Activated CD4-positive, alpha-beta memory T cell treated with anti-CD3 and anti-CD28 coated beads for 36 hours (primary cell): Measurements from ENCODE around the gene TSPAN15. TPM values are rescaled to one million over a fixed set of nuclear protein-coding genes. Genes with fewer than 3 reads are reported as not detected.
"Not testable (repeated sequence)": the region's sequence is repeated elsewhere in the genome, so short reads cannot be mapped to it uniquely, and the experiment has no call there.

ENCODE experiments used
- CTCF ChIA-PET: fragments of 350-600 bp; sonication (Branson Sonifier 250); formaldehyde crosslinking; loops from one replicate; lab custom pipeline; 2021; ENCODE audit warnings: antibody characterized with exemption, inconsistent platforms; lab: Charles Lee
- POLR2A ChIA-PET: fragments of 350-600 bp; sonication (Branson Sonifier 250); formaldehyde crosslinking; loops from one replicate; lab custom pipeline; 2021; ENCODE audit warnings: antibody characterized with exemption; lab: Charles Lee
- DNase-seq: peaks from one replicate; pipeline ENCODE4 v3.0.0-alpha.2; 2020
- H3K27ac Mint-ChIP-seq: one replicate; pipeline ENCODE4 v1.8.0; 2021; ENCODE audit warnings: mixed read lengths
- H3K27me3 Mint-ChIP-seq: one replicate; pipeline ENCODE4 v1.8.0; 2021; ENCODE audit warnings: mixed read lengths
- H3K36me3 Mint-ChIP-seq: one replicate; pipeline ENCODE4 v1.8.0; 2021; ENCODE audit warnings: mixed read lengths
- H3K4me1 Mint-ChIP-seq: one replicate; pipeline ENCODE4 v1.8.0; 2021; ENCODE audit warnings: low read depth, mixed read lengths
- H3K4me3 Mint-ChIP-seq: one replicate; pipeline ENCODE4 v1.8.0; 2021; ENCODE audit warnings: mild to moderate bottlenecking, mixed read lengths
- H3K9me3 Mint-ChIP-seq: one replicate; pipeline ENCODE4 v1.8.0; 2021; ENCODE audit warnings: mixed read lengths
- intact Hi-C: fragments of 100-400 bp; cut with micrococcal nuclease; formaldehyde crosslinking; loops from one replicate; pipeline ENCODE4 v1.15.1; 2023
- total RNA-seq, 2 experiments: library from RNA; stranded (reverse); gene quantifications; one replicate each; pipeline ENCODE4 v1.2.3, GENCODE V29; 2021

Gene TSPAN15
- total RNA-seq, 2 experiments from 2014 or later = 2.5 to 3.1 TPM

DNA sequence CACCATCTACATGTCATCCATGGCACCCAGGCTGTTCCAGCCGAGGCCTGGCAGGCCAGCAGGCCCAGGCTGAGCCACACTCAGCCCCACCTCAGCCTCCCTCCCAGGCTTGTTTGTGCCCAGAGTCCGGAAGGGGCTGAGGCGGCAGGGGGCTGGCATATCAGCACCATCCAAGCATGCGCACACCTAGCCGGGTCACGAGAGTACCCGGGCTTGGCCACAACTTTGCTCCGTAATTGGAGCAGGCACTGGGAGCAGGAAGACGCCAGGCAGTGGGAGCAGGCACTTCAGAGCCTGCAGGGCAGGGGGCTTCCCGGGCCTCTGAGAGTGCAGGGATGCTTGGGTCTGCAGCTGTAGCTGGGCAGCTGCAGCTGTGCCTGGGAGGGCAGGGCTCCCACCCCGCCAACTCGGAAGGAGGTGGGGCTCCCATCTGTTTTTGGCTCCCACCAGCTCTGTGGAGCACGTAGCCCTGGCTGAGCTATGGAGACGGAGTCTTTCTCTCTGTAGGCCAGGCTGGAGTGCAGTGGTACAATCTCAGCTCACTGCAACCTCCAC is 15.2 kb upstream of the TSPAN15 start:
- CTCF ChIA-PET = no interaction called here
- POLR2A ChIA-PET = no interaction called here

DNA sequence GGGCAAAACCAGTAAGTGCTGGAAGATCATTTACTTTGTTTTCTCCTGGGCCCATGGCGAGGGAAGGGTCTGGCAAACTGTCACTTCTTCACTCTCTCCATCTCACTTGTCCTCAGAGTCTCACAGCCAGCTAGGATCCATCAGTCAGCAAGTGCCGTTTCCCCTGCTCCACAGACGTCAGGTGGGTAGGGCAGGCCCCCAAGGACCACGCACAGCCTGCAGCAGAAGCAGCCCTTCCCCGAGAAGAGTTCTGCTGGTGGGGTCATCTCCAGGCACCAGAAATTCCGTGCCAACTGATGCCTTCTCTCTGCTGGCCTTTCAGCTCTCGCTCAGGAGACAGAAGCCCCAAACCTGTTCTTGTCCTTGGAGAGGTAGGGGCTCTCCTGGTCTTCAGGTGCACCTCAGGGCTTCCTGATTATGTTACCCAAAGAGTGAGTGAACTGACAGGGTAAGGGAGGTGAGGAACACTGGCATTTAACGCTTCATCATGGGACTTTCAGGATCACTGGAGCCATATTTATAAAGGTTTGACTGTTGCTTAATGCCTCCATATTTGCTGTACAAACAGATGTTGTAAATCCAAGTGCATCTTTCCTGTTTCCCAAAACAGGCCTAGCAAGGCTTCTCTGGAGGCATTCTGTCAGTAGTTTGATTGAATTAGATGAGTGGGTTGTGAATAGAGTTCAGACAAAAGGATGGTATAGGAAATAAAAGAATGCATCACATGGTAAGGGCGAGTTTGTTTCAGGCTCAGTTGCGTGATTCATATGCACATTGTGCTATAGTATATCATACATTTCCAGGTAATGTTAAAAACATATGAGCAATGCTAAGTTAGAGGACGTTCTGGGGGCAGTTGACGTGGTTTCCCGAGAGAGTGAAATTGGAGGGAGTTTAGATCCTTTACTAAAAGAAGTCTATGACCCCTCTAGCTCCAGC is 13.7 kb upstream of the TSPAN15 start:
- no peak for DNase-seq
- H3K4me3 Mint-ChIP-seq = no peak overlapping the region
- H3K27me3 Mint-ChIP-seq = peaks cover 4% of the 10 kb centered on the region
- ChIA-PET CTCF (interaction anchor here (0.6 kb wide), 1 partner anchor 709 kb away, joined by 3 read pairs; the partner anchor contains the start of gene TYSND1), POLR2A (no interaction called here)
- intact Hi-C loops = no loop called here
- no peaks in the 10 kb centered on the region for H3K36me3 Mint-ChIP-seq
- H3K9me3 Mint-ChIP-seq = no peaks in the 10 kb centered on the region
- H3K4me1 Mint-ChIP-seq = no peaks in the 10 kb centered on the region
- no peak overlapping the region for H3K27ac Mint-ChIP-seq

More for the DNA sequence above, 15.2 kb upstream of the TSPAN15 start:
- no peak overlapping the region for H3K4me3 Mint-ChIP-seq
- intact Hi-C loops = no loop called here
- no peaks in the 10 kb centered on the region for H3K9me3 Mint-ChIP-seq
- H3K27me3 Mint-ChIP-seq = peaks cover 4% of the 10 kb centered on the region
- no peak for DNase-seq
- H3K36me3 Mint-ChIP-seq = no peaks in the 10 kb centered on the region
- H3K27ac Mint-ChIP-seq = no peak overlapping the region
- no peaks in the 10 kb centered on the region for H3K4me1 Mint-ChIP-seq

DNA sequence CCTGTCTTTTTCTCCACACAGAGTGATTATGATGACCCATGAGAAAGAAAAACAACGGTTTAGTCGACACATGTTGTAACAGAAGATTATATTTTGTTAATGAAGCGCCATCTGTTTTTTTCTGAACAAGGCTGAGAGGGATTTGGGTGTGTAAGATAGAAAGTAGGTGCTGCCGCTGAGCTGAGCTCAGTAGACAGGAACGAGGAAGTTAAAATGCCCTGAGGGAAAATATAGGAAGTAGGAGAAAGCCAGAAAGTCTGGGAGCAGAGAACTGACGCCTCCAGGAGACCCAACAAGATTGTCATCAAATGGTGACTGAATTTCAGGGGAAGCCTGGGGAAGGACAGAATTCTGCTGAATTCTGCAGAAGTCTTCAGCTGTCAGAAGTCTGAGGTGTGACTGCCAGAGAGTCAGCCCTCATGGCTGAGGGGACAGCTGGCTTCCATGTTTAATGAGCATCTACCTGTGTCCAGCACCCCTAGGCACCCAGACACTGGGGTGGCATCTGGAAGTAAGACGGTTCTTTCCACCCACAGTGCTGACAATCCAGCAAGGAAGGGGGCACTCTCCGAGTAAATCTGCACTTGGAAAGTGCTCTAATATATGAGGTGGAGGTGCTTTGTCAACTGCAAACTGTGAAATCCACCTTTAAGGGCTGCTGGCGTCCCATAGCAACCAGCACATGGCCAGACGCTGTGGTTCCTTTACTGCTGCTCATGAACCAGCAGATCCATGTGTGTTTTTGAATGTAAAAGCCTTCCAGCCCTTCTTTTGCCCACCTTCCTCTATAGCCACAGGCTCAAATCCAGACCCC is 12.5 kb upstream of the TSPAN15 start:
- intact Hi-C loops = no loop called here
- POLR2A ChIA-PET = no interaction called here

DNA sequence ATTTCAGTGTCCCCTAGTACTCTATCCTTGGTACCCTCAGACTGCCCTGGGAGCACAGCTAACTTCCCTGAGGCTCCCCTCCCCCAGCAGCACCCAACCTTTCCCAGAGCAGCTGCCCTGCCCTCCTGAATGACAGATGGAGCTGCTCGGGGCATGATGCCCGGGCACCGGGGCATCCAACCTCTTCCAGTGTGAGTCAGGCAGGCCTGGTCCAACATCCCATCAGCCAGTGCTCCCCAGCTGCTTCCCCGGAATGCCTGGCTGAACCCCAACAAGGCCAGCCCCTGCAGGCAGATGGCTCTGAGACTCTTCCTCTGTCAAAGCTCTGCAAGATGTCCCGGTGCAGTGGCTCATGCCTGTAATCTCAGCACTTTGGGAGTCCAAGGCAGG is 11.9 kb upstream of the TSPAN15 start:
- H3K4me1 Mint-ChIP-seq = no peaks in the 10 kb centered on the region
- DNase-seq = no peak
- no peak overlapping the region for H3K27ac Mint-ChIP-seq
- H3K27me3 Mint-ChIP-seq = peaks cover 4% of the 10 kb centered on the region
- no peaks in the 10 kb centered on the region for H3K36me3 Mint-ChIP-seq
- H3K4me3 Mint-ChIP-seq = no peak overlapping the region
- CTCF ChIA-PET = interaction anchor here (0.9 kb wide), 1 partner anchor 12 kb away, joined by 3 read pairs; no protein-coding TSS in a partner anchor
- H3K9me3 Mint-ChIP-seq = no peaks in the 10 kb centered on the region
- POLR2A ChIA-PET = no interaction called here
- intact Hi-C loops = no loop called here

More for the DNA sequence above, 12.5 kb upstream of the TSPAN15 start:
- no peak for DNase-seq
- peaks cover 4% of the 10 kb centered on the region for H3K27me3 Mint-ChIP-seq
- no peaks in the 10 kb centered on the region for H3K9me3 Mint-ChIP-seq
- H3K36me3 Mint-ChIP-seq = no peaks in the 10 kb centered on the region
- CTCF ChIA-PET = interaction anchor here (0.9 kb wide), 1 partner anchor 11 kb away, joined by 3 read pairs; no protein-coding TSS in a partner anchor
- H3K4me3 Mint-ChIP-seq = no peak overlapping the region
- no peak overlapping the region for H3K27ac Mint-ChIP-seq
- no peaks in the 10 kb centered on the region for H3K4me1 Mint-ChIP-seq

DNA sequence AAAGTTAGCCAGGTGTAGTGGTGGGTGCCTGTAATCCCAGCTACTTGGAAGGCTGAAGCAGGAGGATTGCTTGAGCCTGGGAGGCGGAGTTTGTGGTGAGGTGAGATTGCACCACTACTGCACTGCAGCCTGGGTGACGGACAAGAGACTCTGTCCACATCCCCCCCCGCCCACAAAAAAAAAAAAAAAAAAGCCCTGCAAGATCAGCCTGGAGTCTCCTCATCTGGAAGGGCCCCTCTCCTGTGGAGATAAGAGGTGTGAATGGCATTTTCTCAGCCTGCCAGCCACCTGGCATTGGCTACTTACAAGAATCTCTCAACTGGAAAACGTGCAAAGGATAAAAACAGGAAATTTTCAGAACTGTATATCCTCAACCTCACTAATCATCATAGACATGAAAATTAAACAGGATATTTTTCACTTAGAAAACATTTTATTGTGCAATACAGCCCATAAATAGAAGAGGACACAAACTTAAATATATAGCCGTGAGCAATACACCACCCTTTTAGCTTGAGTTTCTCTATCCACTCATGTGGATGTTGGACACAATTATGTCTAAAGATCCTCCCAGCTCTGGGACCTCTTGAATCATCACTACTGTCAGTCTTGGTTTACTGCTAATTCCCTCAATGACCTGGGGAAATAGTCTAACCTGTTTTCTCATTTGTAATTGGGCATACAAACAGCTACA is 11.3 kb upstream of the TSPAN15 start:
- H3K27ac Mint-ChIP-seq = no peak overlapping the region
- peaks cover 4% of the 10 kb centered on the region for H3K27me3 Mint-ChIP-seq
- DNase-seq = no peak
- intact Hi-C loops = no loop called here
- no peaks in the 10 kb centered on the region for H3K9me3 Mint-ChIP-seq
- H3K4me1 Mint-ChIP-seq = no peaks in the 10 kb centered on the region
- H3K36me3 Mint-ChIP-seq = no peaks in the 10 kb centered on the region
- ChIA-PET POLR2A (no interaction called here), CTCF (no interaction called here)
- no peak overlapping the region for H3K4me3 Mint-ChIP-seq

DNA sequence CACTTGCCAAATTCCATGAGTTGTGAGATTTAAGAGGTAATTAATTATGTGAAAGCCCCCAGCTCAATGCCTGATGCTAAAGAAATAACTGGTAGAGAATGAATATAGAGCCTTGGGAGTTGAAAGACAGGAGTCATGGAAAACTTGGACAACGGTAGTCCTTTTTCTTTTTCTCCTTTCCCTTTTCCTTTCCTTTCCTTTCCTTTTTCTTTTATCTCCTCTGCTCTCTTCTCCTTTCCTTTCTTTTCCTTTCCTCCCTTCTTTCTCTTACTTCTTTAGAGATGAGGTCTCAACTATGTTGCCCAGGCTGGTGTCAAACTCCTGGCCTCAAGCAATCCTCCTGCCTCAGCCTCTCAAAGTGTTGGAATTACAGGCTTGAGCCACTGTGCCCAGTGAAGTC is 7.9 kb upstream of the TSPAN15 start:
- POLR2A ChIA-PET = no interaction called here
- H3K27me3 Mint-ChIP-seq = no peaks in the 10 kb centered on the region

DNA sequence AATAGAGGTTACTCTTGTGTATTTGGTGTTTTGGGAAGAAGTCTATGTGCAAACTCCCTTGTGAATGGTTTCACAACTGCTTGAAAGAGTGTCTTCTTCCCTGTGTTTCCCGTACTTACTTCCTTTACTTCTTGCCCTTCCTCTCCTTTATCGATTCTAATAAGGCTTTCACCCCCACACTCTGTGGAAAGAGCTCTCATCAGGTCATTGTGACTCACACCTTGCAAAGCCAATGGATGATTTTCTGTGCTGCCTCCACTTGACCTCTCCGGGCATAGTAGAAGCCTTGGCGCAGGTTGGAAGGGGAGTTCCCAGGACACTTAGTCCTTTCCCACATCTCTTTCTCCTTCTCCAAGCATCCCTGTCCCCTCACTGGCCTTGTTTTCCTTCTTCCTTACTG is 6.2 kb upstream of the TSPAN15 start:
- Mint-ChIP-seq H3K27ac (no peak overlapping the region), H3K9me3 (no peaks in the 10 kb centered on the region), H3K4me1 (peaks cover 5% of the 10 kb centered on the region), H3K4me3 (no peak overlapping the region), H3K36me3 (no peaks in the 10 kb centered on the region), H3K27me3 (no peaks in the 10 kb centered on the region)
- DNase-seq = no peak
- ChIA-PET POLR2A (no interaction called here), CTCF (interaction anchor here (1.0 kb wide), 1 partner anchor 70 kb away, joined by 3 read pairs; no protein-coding TSS in a partner anchor)
- intact Hi-C loops = no loop called here

More for the DNA sequence above, 7.9 kb upstream of the TSPAN15 start:
- no peaks in the 10 kb centered on the region for H3K4me1 Mint-ChIP-seq
- H3K36me3 Mint-ChIP-seq = no peaks in the 10 kb centered on the region
- H3K9me3 Mint-ChIP-seq = no peaks in the 10 kb centered on the region
- no peak overlapping the region for H3K4me3 Mint-ChIP-seq
- CTCF ChIA-PET = interaction anchor here (1.2 kb wide), 1 partner anchor 10 kb away, joined by 3 read pairs; no protein-coding TSS in a partner anchor
- no peak overlapping the region for H3K27ac Mint-ChIP-seq
- intact Hi-C loops = no loop called here
- no peak for DNase-seq

DNA sequence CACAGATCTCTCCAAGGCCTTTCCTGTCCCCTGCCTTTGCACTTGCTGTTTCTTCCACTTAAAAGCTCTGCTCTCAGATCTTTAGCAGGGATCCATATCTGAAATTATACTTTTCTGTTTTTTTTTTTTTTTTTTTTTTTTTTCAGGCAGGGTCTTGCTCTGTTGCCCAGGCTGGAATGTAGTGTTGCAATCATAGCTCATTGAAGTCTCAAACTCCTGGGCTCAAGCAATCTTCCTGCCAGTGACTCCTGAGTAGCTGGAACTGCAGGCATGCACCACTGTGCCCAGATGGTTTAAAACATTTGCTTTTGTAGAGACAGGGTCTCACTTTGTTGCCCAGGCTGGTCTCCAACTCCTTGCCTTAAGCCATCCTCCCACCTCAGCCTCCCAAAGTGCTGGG is 5.0 kb upstream of the TSPAN15 start:
- Mint-ChIP-seq H3K9me3 (no peaks in the 10 kb centered on the region), H3K4me1 (peaks cover 8% of the 10 kb centered on the region), H3K27me3 (no peaks in the 10 kb centered on the region), H3K4me3 (no peak overlapping the region), H3K27ac (no peak overlapping the region), H3K36me3 (no peaks in the 10 kb centered on the region)
- intact Hi-C loops = no loop called here
- ChIA-PET POLR2A (no interaction called here), CTCF (interaction anchor here (1.1 to 2.4 kb wide), 3 partner anchors 14 to 183 kb away, joined by 3 to 6 read pairs (median 5); no protein-coding TSS in a partner anchor)
- no peak for DNase-seq

DNA sequence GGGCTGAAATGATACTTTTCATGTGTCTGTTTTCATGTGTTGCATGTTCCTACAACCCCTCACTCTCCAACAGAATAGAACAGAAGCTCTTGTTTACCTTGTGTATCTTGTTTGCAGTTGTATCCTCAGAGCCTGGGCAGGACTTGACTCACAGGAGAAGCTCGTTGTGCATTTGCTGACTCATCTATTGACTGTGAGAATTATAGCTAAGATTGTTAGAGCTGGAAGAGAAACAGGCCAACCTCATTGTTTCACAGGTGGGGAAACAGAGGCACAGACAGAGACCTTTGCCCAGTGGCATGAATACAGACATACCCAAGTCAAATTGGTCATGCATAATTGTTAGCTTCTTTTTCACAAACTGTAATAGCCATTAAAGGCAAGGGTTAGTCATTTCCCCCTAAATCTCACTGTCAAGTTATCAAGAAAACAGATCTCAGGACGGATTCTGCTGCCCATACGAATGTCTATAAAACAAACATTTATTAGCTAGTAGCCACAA is 4.6 kb upstream of the TSPAN15 start:
- POLR2A ChIA-PET = no interaction called here
- no peak for DNase-seq

DNA sequence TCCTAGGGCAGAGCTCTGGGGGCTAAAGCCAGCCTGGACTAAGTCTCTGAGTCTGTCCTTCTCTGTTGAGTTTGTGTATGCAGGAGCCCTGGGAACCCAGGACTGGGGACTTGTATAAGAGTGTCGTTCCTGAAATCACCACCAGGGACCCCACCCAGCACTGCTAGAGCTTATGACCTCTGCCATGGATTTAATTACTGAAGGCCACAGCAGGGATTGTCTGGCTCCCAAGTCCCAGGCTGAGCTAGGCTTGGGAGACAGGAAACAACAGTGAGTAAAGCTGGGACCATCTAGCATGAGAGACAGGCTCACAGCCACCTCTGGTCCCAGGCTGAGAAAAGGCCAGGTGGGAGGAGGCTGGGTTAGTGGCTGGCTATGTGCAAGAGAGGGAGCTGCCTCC is 1.4 kb upstream of the TSPAN15 start:
- peak; percentile 59 for DNase-seq
- H3K27ac Mint-ChIP-seq = no peak overlapping the region
- no peak overlapping the region for H3K4me3 Mint-ChIP-seq
- H3K4me1 Mint-ChIP-seq = peaks cover 14% of the 10 kb centered on the region
- no peaks in the 10 kb centered on the region for H3K27me3 Mint-ChIP-seq
- H3K36me3 Mint-ChIP-seq = no peaks in the 10 kb centered on the region
- POLR2A ChIA-PET = no interaction called here
- H3K9me3 Mint-ChIP-seq = no peaks in the 10 kb centered on the region
- CTCF ChIA-PET = interaction anchor here (0.6 to 3.4 kb wide), 13 partner anchors 8 to 207 kb away, joined by 3 to 19 read pairs (median 4); no protein-coding TSS in a partner anchor
- intact Hi-C loops = loop anchor here (5.0 kb wide), 1 partner anchor 57 kb away; no protein-coding TSS in a partner anchor

More for the DNA sequence above, 4.6 kb upstream of the TSPAN15 start:
- Mint-ChIP-seq H3K27ac (no peak overlapping the region), H3K27me3 (no peaks in the 10 kb centered on the region), H3K4me1 (peaks cover 8% of the 10 kb centered on the region), H3K9me3 (no peaks in the 10 kb centered on the region), H3K4me3 (no peak overlapping the region), H3K36me3 (no peaks in the 10 kb centered on the region)
- CTCF ChIA-PET = interaction anchor here (0.6 to 2.4 kb wide), 5 partner anchors 15 to 671 kb away, joined by 3 to 6 read pairs (median 3); no protein-coding TSS in a partner anchor
- intact Hi-C loops = no loop called here

DNA sequence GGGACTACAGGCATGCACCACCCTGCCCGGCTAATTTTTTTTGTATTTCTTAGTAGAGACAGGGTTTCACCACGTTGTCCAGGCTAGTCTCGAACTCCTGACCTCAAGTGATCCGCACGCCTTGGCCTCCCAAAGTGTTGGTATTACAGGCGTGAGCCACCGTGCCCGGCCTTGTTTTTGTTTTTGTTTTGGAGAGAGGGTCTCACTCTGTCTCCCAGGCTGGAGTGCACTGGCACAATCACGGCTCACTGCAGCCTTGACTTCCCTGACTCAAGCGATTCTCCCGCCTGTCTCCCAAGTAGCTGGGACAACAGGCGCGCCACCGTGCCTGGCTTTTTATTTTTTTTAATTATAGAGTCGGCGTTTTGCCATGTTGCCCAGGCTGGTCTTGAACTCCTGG is 870 bp upstream of the TSPAN15 start:
- intact Hi-C loops = loop anchor here (5.0 kb wide), 1 partner anchor 57 kb away; no protein-coding TSS in a partner anchor
- H3K36me3 Mint-ChIP-seq, DNase-seq, H3K4me3 Mint-ChIP-seq, H3K9me3 Mint-ChIP-seq, H3K27ac Mint-ChIP-seq, H3K27me3 Mint-ChIP-seq, POLR2A ChIA-PET: not testable (repeated sequence)
- H3K4me1 Mint-ChIP-seq = peaks cover 14% of the 10 kb centered on the region
- CTCF ChIA-PET = interaction anchor here (0.6 to 3.4 kb wide), 13 partner anchors 8 to 208 kb away, joined by 3 to 19 read pairs (median 4); no protein-coding TSS in a partner anchor
